Pancreas (tissue), 10 donors: Measurements from ENCODE around the gene CD274. TPM values are rescaled to one million over a fixed set of nuclear protein-coding genes. Genes with fewer than 3 reads are reported as not detected.

Experiments used
- ATAC-seq, 4 donors: fragments of 200-7000 bp; cut with Tn5 transposase; one replicate each; pipeline versions ENCODE4 v1.8.0 to v1.9.1; 2020; ENCODE audit warnings: mild to moderate bottlenecking in 4 of 4, moderate library complexity in 4 of 4
- DNase-seq, 6 donors: peaks; one replicate each; pipeline ENCODE4 v3.0.0-alpha.2; 2020
- FAIRE-seq: peaks from 2 replicates; lab custom pipeline; 2012; peaks lifted over from hg19 to GRCh38; lab: Jason Lieb, UNC
- H3K27ac ChIP-seq, 4 donors: fragments of 200-600 bp; sonication (generic); 1 replicate in 3 of 4; 2 replicates in 1 of 4; pipeline versions ENCODE4 v1.5.0 to v1.8.0; 2020
- H3K27me3 ChIP-seq, 4 donors: fragments of 200-600 bp; one replicate each; pipeline ENCODE4 v1.8.0; 2021
- H3K36me3 ChIP-seq, 3 donors: fragments of 200-600 bp; sonication (generic) in 1 of 3; one replicate each; pipeline versions ENCODE4 v1.5.0 to v1.8.0; 2020 to 2021
- H3K4me1 ChIP-seq, 3 donors: fragments of 200-600 bp; one replicate each; pipeline ENCODE4 v1.8.0; 2021
- H3K4me3 ChIP-seq, 4 donors: fragments of 200-600 bp; sonication (generic) in 2 of 4; one replicate each; pipeline versions ENCODE4 v1.5.0 to v1.8.0; 2020 to 2021
- H3K9me3 ChIP-seq, 4 donors: fragments of 200-600 bp; one replicate each; pipeline ENCODE4 v1.8.0; 2021
- WGBS, 2 donors: extraction: QIAGEN DNeasy Blood & Tissue Kit; methylation state at CpG; one replicate each; pipeline ENCODE4 v1.1.7; 2013; 5-methylcytosine and 5-hydroxymethylcytosine counted together
- intact Hi-C, 3 donors: fragments of 100-400 bp; cut with DNase I; formaldehyde crosslinking; loops; one replicate each; pipeline versions ENCODE4 v1.11.1 to v1.14.2; 2022
- polyA plus RNA-seq, 2 donors: library from polyadenylated mRNA; stranded (reverse); fragments of 200-250 nt; gene quantifications; one replicate each; pipeline ENCODE4 v1.2.3, GENCODE V29; 2013
- total RNA-seq, 6 donors: library from RNA; stranded (reverse); fragmentation: NEBNext Ultra II Directional in 4 of 6; extraction: Animal tissue kit (Norgen Biotek cat#: 25700) in 4 of 6; gene quantifications; one replicate each; pipeline versions ENCODE4 v1.2.1 to v1.2.4, GENCODE V29; 2021 to 2023
- TF ChIP-seq, protein P1 (sequence below), 4 donors: fragments of 200-600 bp; sonication (generic) in 3 of 4; IDR thresholded peaks; one replicate each; pipeline versions ENCODE4 v1.5.0 to v1.8.0; 2021; ENCODE audit warnings: antibody characterized with exemption in 4 of 4
- donor health status: healthy with polysubstance abuse.
- donor health status: DM: no; HTN: no; CAD: no; lungs with moderate emphysema.
- donor health status: DM: no; HTN: no; CAD: no.
- donor health status: control.
- donor health status: control.
- donor health status: Bipolar disorder and iron deficiency.
- donor health status: DM: yes; HTN: yes; CAD: no.
- donor health status: DM: no; HTN: no; CAD: no.
- donor health status: DM: no; HTN: no; CAD: no.
- donor health status: DM: yes; HTN: yes; CAD: no.

The CD274 gene
- total and polyA plus RNA-seq, 8 donors: 0.63 to 1.9 (median 1.5) TPM

DNA sequence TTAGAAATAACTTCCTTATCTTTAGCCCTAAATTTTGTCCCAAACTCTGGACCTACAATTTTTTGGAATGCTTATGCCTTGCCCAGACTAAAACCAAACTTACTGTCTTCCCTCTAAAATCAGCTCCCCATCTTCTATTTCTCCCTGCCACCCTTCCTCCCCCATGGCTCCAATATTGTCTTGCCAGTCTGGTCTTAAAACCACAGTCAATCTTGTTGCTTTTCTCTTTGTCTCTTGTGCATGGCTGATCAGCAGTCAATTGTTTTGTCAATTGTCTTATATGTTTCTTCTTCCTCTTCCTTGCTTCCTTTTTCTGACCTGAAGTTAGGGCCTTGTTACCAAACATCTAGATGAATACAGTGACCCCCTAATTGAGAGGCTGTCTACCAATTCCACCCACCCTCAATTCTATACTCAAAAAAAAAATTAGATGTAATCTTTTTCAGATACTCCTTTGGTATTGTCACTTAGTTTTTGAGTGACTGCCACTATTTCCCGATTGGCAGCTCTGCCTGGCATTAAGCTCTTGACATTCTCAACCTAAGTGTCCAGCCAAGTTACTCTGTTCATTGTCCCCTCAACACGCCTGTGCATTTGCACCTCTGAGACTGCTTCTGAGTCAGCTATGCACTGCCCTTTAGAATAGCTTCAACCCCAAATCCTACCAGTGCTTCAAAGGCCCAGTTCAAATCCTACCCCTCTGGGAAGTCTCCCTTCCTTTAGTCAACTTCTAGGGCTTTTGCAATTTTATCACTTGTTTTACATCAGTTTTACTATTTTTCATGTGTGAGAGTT, 62.5 kb downstream of the CD274 start:
- ATAC-seq: no peak
- Histone ChIP-seq H3K27ac (no peak overlapping the region), H3K36me3 (no peaks in the 10 kb centered on the region), H3K9me3 (no peaks in the 10 kb centered on the region), H3K4me3 (no peak overlapping the region), H3K27me3 (no peaks in the 10 kb centered on the region), H3K4me1 (no peaks in the 10 kb centered on the region)
- no peak for FAIRE-seq
- WGBS, 2 donors: 66 to 78% methylated on average over 2 of the region's 2 CpGs
- TF ChIP-seq, protein P1, sequence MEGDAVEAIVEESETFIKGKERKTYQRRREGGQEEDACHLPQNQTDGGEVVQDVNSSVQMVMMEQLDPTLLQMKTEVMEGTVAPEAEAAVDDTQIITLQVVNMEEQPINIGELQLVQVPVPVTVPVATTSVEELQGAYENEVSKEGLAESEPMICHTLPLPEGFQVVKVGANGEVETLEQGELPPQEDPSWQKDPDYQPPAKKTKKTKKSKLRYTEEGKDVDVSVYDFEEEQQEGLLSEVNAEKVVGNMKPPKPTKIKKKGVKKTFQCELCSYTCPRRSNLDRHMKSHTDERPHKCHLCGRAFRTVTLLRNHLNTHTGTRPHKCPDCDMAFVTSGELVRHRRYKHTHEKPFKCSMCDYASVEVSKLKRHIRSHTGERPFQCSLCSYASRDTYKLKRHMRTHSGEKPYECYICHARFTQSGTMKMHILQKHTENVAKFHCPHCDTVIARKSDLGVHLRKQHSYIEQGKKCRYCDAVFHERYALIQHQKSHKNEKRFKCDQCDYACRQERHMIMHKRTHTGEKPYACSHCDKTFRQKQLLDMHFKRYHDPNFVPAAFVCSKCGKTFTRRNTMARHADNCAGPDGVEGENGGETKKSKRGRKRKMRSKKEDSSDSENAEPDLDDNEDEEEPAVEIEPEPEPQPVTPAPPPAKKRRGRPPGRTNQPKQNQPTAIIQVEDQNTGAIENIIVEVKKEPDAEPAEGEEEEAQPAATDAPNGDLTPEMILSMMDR (IDR thresholded peaks at IDR 0.05): no peak
- no peak for DNase-seq
- intact Hi-C loops: no loop called here

GRCh38 chr9:5513966-5514616, 63.7 kb downstream of the CD274 start:
- TF ChIP-seq, protein P1 (IDR thresholded peaks at IDR 0.05): no peak
- no peaks in the 10 kb centered on the region for H3K36me3 ChIP-seq
- ATAC-seq: no peak
- H3K4me3 ChIP-seq: no peak overlapping the region
- WGBS, 2 donors: 84 to 87% methylated on average over 2 of the region's 2 CpGs
- H3K4me1 ChIP-seq: no peaks in the 10 kb centered on the region
- no peaks in the 10 kb centered on the region for H3K9me3 ChIP-seq
- intact Hi-C loops: no loop called here
- no peak for DNase-seq
- no peak overlapping the region for H3K27ac ChIP-seq
- no peak for FAIRE-seq
- no peaks in the 10 kb centered on the region for H3K27me3 ChIP-seq

- H3K4me1 ChIP-seq: no peaks in the 10 kb centered on the region
- intact Hi-C loops: no loop called here
- H3K36me3 ChIP-seq: no peaks in the 10 kb centered on the region
- H3K4me3 ChIP-seq: no peak overlapping the region
- 66 to 73% methylated on average over 6 of the region's 6 CpGs for WGBS, 2 donors
- H3K27ac ChIP-seq: no peak overlapping the region
- H3K27me3 ChIP-seq: no peaks in the 10 kb centered on the region
- TF ChIP-seq, protein P1 (IDR thresholded peaks at IDR 0.05): no peak
- FAIRE-seq: no peak
- no peaks in the 10 kb centered on the region for H3K9me3 ChIP-seq
- ATAC-seq: no peak
- no peak for DNase-seq
These were observed 64.4 kb downstream of the CD274 start for GRCh38 chr9:5514617-5515260.

DNA sequence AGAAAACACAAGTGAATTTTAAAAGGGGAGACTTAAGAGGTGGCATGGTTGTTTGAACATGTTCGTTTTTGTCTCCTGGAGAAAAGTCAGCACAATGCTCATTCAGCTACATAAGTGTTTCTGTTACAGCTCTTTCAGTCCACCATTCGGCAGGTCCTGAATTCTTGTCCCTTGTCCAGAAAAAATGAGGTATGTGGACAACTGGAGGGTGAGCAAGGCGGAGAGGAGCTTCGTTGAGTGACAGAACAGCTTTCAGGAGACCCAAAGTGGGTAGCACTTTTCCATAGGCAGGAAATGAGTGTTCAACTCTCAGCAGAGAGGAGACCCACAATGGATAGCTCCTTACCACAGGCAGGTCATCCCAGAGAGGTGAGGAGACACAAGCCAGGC, 64.9 kb downstream of the CD274 start:
- no peak overlapping the region for H3K27ac ChIP-seq
- WGBS, 2 donors: 55 to 68% methylated on average over 4 of the region's 4 CpGs
- no peaks in the 10 kb centered on the region for H3K9me3 ChIP-seq
- intact Hi-C loops: no loop called here
- no peaks in the 10 kb centered on the region for H3K36me3 ChIP-seq
- DNase-seq (no peak), ATAC-seq (no peak), FAIRE-seq (no peak)
- TF ChIP-seq, protein P1 (IDR thresholded peaks at IDR 0.05): no peak
- no peaks in the 10 kb centered on the region for H3K4me1 ChIP-seq
- no peak overlapping the region for H3K4me3 ChIP-seq
- H3K27me3 ChIP-seq: no peaks in the 10 kb centered on the region
